GM11168 (cell line): ENCODE results near the gene PRKCZ.

ENCODE experiments used
- in situ Hi-C: fragments of 300-500 bp; cut with MboI; formaldehyde crosslinking; loops from one replicate; pipeline ENCODE4 v1.12.0; 2022; ENCODE audit warnings: low sequenced_read_pairs; ENCODE audit not compliant: unreplicated experiment

The PRKCZ gene

GRCh38 chr1:2060072-2060471 is 9.9 kb downstream of the PRKCZ start:
- in situ Hi-C loops = no loop called here

- in situ Hi-C loops = no loop called here
Observed at GRCh38 chr1:2060535-2060934, 10.3 kb downstream of the PRKCZ start.

GRCh38 chr1:2061065-2061778 is 11.0 kb downstream of the PRKCZ start:
- in situ Hi-C loops = no loop called here

GRCh38 chr1:2065699-2066098 is 15.5 kb downstream of the PRKCZ start:
- in situ Hi-C loops = no loop called here

- in situ Hi-C loops = no loop called here
Observed at GRCh38 chr1:2067393-2067792, 17.2 kb downstream of the PRKCZ start.

- in situ Hi-C loops = no loop called here
Observed at GRCh38 chr1:2067981-2068380, 17.8 kb downstream of the PRKCZ start.

- in situ Hi-C loops = no loop called here
Observed at GRCh38 chr1:2068951-2069350, 18.7 kb downstream of the PRKCZ start.

- in situ Hi-C loops = no loop called here
Observed at GRCh38 chr1:2070016-2070415, 19.8 kb downstream of the PRKCZ start.

- in situ Hi-C loops = no loop called here
Observed at GRCh38 chr1:2070800-2071530, 20.8 kb downstream of the PRKCZ start.

GRCh38 chr1:2072109-2072806 is 22.0 kb downstream of the PRKCZ start:
- in situ Hi-C loops = no loop called here

- in situ Hi-C loops = no loop called here
Observed at GRCh38 chr1:2072891-2073290, 22.7 kb downstream of the PRKCZ start.

- in situ Hi-C loops = no loop called here
Observed at GRCh38 chr1:2073382-2074230, 23.4 kb downstream of the PRKCZ start.

- in situ Hi-C loops = no loop called here
Observed at GRCh38 chr1:2074396-2074795, 24.2 kb downstream of the PRKCZ start.

GRCh38 chr1:2074944-2075740 is 24.9 kb downstream of the PRKCZ start:
- in situ Hi-C loops = no loop called here

GRCh38 chr1:2076826-2077225 is 26.6 kb downstream of the PRKCZ start:
- in situ Hi-C loops = no loop called here

GRCh38 chr1:2078170-2078569 is 28.0 kb downstream of the PRKCZ start:
- in situ Hi-C loops = no loop called here

- in situ Hi-C loops = no loop called here
Observed at GRCh38 chr1:2079396-2080085, 29.3 kb downstream of the PRKCZ start.

- in situ Hi-C loops = no loop called here
Observed at GRCh38 chr1:2080140-2080539, 29.9 kb downstream of the PRKCZ start.

- in situ Hi-C loops = no loop called here
Observed at GRCh38 chr1:2080884-2081283, 30.7 kb downstream of the PRKCZ start.
